OCI-LY7 (cell line): ENCODE measurements around the gene SLC4A9.

Experiments used
- EZH2phosphoT487 ChIP-seq: fragments of 200-600 bp; sonication (generic); IDR thresholded peaks from 2 replicates; pipeline ENCODE4 v1.6.1; 2018; ENCODE audit warnings: low read depth, borderline replicate concordance, mild to moderate bottlenecking, mixed run types, antibody characterized with exemption, low read length, moderate library complexity, mixed read lengths
- TF ChIP-seq, protein P1 (sequence below): fragments of 200-600 bp; sonication (generic); conservative IDR thresholded peaks from 2 replicates; pipeline ENCODE4 v1.5.1; 2014; ENCODE audit warnings: mild to moderate bottlenecking, antibody characterized with exemption, low read length, moderate library complexity, mixed read lengths

DNA sequence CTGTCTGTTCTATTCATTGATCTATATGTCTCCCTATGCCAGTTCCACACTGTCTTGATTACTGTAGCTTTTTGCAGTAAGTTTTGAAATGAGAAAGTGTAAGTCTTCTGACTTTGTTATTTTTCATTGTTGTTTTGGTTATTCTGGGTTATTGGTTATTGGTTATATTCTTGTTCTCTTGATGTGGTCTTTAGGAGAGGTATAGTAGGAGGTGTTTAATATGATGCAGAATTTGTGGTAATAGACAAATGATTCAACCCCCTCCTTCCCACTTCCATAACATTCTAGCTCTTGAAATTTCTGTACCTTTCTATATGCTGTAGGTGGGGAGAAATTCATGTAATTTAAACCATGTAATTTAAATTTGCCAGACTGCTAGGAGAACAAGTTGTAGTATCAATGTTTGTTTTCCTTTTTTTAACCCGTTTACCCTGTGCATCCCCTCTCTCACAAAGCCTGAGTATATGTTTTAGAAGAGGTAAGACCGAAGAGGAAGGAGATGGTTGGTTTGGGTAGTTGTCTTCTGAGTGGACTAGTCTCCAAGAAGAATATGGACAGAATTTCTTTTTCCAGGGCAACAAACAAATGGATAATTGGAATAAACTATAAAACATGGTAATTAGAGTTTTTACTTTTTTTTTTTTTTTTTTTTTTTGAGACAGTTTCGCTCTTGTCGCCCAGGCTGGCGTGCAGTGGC lies 60.8 kb downstream of the SLC4A9 start:
- TF ChIP-seq, protein P1, sequence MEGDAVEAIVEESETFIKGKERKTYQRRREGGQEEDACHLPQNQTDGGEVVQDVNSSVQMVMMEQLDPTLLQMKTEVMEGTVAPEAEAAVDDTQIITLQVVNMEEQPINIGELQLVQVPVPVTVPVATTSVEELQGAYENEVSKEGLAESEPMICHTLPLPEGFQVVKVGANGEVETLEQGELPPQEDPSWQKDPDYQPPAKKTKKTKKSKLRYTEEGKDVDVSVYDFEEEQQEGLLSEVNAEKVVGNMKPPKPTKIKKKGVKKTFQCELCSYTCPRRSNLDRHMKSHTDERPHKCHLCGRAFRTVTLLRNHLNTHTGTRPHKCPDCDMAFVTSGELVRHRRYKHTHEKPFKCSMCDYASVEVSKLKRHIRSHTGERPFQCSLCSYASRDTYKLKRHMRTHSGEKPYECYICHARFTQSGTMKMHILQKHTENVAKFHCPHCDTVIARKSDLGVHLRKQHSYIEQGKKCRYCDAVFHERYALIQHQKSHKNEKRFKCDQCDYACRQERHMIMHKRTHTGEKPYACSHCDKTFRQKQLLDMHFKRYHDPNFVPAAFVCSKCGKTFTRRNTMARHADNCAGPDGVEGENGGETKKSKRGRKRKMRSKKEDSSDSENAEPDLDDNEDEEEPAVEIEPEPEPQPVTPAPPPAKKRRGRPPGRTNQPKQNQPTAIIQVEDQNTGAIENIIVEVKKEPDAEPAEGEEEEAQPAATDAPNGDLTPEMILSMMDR, result no peak
- no peak for TF ChIP-seq EZH2phosphoT487
